Rectal smooth muscle tissue (tissue), 1 donor: ENCODE results near the gene MVB12B.
A peak's percentile ranks its signal among the peaks of the same experiment; 100 is the strongest.

Experiments
- H3K27ac ChIP-seq: one replicate; pipeline ENCODE4 v1.7.0; 2013; ENCODE audit warnings: low read depth, low read length, inconsistent platforms
- H3K27me3 ChIP-seq: one replicate; pipeline ENCODE4 v1.7.0; 2013; ENCODE audit warnings: low read length; ENCODE audit not compliant: control insufficient read depth, insufficient read depth
- H3K36me3 ChIP-seq: one replicate; pipeline ENCODE4 v1.7.0; 2013; ENCODE audit warnings: low read length; ENCODE audit not compliant: control insufficient read depth, insufficient read depth
- H3K4me1 ChIP-seq: one replicate; pipeline ENCODE4 v1.7.0; 2013; ENCODE audit warnings: low read length; ENCODE audit not compliant: control insufficient read depth, insufficient read depth
- H3K4me3 ChIP-seq: one replicate; pipeline ENCODE4 v1.7.0; 2013; ENCODE audit warnings: low read length
- H3K9ac ChIP-seq: one replicate; pipeline ENCODE4 v1.7.0; 2013; ENCODE audit warnings: low read length

The MVB12B gene

GRCh38 chr9:126327714-126328185 lies 1.1 kb downstream of the MVB12B start:
- Histone ChIP-seq H3K4me3 (peak overlapping the region; percentile 86), H3K36me3 (no peaks in the 10 kb centered on the region), H3K9ac (peak overlapping the region; percentile 68), H3K27me3 (no peaks in the 10 kb centered on the region), H3K4me1 (peaks cover 7% of the 10 kb centered on the region), H3K27ac (peak overlapping the region; percentile 21)

DNA sequence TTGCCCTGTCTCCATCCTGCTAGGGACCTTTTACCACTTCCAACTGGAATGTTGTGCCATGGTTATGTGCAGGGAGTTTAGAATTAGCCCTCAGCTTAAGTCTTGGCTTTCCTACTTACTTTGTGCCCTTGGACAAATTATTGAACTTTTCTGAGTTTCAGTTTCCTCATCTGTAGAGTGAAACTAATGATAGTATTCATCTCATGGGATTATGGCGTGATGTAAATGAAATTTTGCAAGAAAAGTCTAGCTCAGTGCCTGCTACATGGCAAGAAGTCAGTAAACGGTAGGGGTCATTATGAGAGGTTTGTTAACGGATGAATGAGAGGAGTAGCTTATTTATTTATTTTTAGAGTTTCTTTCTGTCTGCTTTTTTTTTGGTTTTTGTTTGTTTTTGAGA lies 1.8 kb downstream of the MVB12B start:
- no peaks in the 10 kb centered on the region for H3K27me3 ChIP-seq
- H3K9ac ChIP-seq: no peak overlapping the region
- H3K4me3 ChIP-seq: peak overlapping the region; percentile 86
- no peaks in the 10 kb centered on the region for H3K36me3 ChIP-seq
- H3K27ac ChIP-seq: no peak overlapping the region
- peaks cover 7% of the 10 kb centered on the region for H3K4me1 ChIP-seq

DNA sequence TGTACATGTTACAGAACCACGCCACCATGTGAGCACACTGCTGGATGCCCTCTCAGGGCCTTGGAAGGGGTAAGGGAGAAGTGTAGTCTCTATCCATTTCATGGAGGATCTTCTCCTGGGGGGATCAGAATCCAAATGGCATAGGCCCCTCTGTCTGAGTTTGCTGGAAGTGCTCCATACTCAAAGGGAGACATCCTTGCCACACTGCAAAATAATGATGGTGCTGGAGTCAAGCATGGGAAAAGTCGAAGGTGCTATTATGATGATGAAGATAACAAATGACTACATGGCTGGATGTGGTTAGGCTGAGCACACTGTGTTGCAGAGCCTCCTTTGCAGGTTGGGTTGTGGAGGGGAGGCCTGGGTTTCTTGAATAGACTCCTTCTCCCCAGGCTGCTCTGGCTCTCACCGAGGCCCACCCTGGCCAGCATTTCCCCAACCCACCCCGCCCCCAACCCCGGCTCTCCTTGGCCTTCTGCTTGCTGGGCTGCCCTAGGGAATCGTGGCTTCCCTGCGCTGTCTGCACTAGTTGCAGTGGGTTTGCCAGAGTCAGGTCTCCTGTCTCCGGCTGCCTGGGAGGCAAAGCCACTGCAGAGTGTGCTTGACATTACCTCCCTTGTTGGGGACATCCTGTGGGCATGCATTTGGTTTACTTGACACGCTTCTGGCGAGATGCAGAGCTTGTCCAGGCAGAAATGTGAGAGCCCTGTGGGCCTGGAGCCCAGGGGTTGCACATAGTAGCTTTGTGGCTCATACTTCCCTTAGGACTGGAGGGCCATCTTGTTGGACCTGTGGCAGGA lies 3.0 kb downstream of the MVB12B start:
- no peak overlapping the region for H3K27ac ChIP-seq
- no peak overlapping the region for H3K4me3 ChIP-seq
- no peak overlapping the region for H3K9ac ChIP-seq
- no peaks in the 10 kb centered on the region for H3K27me3 ChIP-seq
- peaks cover 13% of the 10 kb centered on the region for H3K4me1 ChIP-seq
- H3K36me3 ChIP-seq: no peaks in the 10 kb centered on the region

DNA sequence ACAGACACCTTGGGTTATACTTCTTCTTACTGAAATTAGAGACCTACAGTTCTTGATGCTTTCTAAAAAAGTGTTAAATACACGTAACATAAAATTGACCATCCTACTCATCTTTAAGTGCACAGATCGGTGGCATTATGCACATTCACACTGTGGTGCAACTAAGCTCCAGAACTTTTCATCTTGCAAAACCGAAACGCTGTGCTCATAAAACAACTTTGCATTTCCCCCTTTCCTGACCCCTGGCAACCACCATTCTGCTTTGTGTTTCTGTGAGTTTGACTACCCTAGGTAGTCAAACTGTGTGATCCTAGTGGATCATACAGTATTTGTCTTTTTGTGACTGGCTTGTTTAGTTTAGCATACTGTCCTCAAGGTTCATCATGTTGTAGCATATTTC lies 3.9 kb downstream of the MVB12B start:
- Histone ChIP-seq H3K4me1 (peaks cover 16% of the 10 kb centered on the region), H3K9ac (no peak overlapping the region), H3K36me3 (no peaks in the 10 kb centered on the region), H3K4me3 (no peak overlapping the region), H3K27me3 (no peaks in the 10 kb centered on the region), H3K27ac (no peak overlapping the region)

DNA sequence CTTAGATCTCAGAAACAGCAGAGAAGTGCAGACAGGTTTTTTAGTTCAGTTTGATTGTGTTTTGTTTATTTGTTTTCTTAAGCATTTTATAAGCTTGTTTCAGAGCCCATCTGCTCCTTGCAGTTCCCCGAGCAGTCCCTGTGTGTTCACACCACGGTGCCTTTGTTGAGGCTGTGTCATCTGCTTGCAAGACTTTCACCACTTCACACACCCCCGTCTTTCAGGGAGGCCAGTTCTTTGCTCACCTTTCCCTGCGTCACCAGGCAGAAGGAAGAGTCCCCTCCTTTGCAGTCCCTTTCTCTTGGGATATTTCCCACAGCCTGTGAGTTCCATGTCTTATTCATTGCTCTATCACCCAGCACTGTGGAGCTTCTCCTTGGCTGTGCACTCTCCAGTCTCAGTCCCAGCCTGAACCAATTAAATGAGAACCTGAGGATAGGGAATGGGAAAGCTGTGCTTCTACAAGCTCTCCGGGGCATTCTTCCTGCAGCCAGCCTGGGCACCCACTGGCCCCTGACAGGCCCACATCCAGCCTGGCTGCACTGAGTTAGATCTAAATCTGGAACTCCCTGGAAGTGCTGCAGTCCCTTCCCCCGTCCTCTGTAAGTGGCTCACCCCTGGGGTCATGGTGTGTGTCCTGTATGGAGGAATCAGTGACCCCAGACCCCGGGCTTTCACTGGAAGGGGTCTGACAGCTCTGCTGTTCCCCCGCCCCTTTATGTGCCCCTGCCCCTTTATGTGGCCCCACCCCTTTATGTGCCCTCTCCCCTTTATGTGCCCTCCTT lies 5.5 kb downstream of the MVB12B start:
- Histone ChIP-seq H3K27ac (no peak overlapping the region), H3K36me3 (no peaks in the 10 kb centered on the region), H3K4me3 (no peak overlapping the region), H3K9ac (no peak overlapping the region), H3K4me1 (peaks cover 16% of the 10 kb centered on the region), H3K27me3 (no peaks in the 10 kb centered on the region)

DNA sequence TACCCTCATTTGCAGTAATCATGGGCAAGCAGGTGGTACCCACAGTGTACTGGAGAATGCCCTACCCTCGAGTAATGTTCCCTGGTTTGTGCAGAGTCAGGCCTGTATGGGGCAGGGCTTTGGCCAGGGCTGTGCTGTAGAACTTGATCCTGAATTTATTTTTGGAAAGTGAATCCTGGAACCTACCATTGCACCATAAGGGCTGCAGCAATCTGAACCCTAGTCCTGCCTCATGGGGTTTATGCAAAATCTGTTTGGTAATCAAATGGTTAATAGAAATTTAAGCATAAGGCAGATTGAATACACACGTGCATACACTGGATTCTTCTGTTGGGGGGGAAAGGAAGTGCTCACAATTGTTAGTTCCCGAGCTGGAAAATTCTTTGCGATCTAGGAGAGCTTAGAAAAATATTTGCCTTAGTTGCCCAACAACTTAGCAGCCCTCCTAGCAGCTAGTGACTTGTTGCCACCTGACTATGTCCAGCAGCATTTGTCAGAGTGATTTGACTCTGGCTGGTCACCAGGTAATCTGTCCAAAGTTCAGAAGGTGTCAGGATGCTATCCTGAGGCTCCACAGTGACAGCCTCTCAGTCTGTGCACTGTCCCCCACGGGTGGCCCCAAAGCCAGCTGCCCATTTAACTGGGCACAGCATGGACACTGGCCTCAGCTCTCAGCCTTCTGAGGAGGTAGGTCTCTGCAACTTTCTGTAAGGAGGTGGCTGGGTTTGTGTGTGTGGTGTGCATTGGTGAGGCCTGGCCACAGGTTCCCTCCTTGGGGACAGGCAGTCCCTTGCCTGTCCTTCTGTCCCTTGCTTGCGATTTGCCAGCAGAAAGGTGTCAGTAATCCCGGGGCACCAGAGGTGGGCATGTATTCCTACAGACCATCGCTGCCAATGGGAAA lies 8.3 kb downstream of the MVB12B start:
- no peak overlapping the region for H3K9ac ChIP-seq
- peaks cover 9% of the 10 kb centered on the region for H3K4me1 ChIP-seq
- no peak overlapping the region for H3K4me3 ChIP-seq
- no peak overlapping the region for H3K27ac ChIP-seq
- H3K36me3 ChIP-seq: no peaks in the 10 kb centered on the region
- H3K27me3 ChIP-seq: no peaks in the 10 kb centered on the region

- H3K27ac ChIP-seq: no peak overlapping the region
- H3K4me1 ChIP-seq: peaks cover 13% of the 10 kb centered on the region
- H3K4me3 ChIP-seq: no peak overlapping the region
- peaks cover 4% of the 10 kb centered on the region for H3K36me3 ChIP-seq
- H3K9ac ChIP-seq: no peak overlapping the region
- H3K27me3 ChIP-seq: no peaks in the 10 kb centered on the region
Observed at GRCh38 chr9:126335837-126336735, 9.5 kb downstream of the MVB12B start.

GRCh38 chr9:126336736-126337325 lies 10.2 kb downstream of the MVB12B start:
- Histone ChIP-seq H3K4me3 (no peak overlapping the region), H3K4me1 (peaks cover 18% of the 10 kb centered on the region), H3K27ac (no peak overlapping the region), H3K36me3 (peaks cover 8% of the 10 kb centered on the region), H3K9ac (no peak overlapping the region), H3K27me3 (no peaks in the 10 kb centered on the region)

- no peak overlapping the region for H3K9ac ChIP-seq
- peaks cover 8% of the 10 kb centered on the region for H3K36me3 ChIP-seq
- H3K27ac ChIP-seq: no peak overlapping the region
- H3K27me3 ChIP-seq: no peaks in the 10 kb centered on the region
- peaks cover 18% of the 10 kb centered on the region for H3K4me1 ChIP-seq
- no peak overlapping the region for H3K4me3 ChIP-seq
Observed at GRCh38 chr9:126337729-126338372, 11.2 kb downstream of the MVB12B start.

DNA sequence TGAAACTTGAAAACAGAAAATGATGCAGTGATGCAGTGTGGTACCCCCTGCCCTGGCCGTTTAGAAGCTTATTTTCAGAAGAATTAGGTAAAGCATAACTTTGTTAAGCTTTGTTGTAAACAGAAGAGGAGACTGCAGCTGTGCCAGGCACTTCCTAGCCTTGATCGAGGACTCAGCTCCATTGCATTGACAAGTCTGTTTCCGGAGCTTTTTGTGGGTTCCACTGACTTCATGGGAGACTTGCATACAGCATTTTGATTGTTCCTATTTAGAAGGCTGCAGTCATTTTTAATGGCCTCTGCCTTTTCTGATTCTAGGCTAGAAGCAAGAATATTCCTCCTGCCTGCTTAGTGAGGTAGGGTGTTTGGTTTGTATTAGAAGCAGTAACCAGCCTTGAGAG lies 12.3 kb downstream of the MVB12B start:
- Histone ChIP-seq H3K9ac (no peak overlapping the region), H3K4me1 (peaks cover 18% of the 10 kb centered on the region), H3K4me3 (no peak overlapping the region), H3K27me3 (no peaks in the 10 kb centered on the region), H3K27ac (no peak overlapping the region), H3K36me3 (peaks cover 8% of the 10 kb centered on the region)

DNA sequence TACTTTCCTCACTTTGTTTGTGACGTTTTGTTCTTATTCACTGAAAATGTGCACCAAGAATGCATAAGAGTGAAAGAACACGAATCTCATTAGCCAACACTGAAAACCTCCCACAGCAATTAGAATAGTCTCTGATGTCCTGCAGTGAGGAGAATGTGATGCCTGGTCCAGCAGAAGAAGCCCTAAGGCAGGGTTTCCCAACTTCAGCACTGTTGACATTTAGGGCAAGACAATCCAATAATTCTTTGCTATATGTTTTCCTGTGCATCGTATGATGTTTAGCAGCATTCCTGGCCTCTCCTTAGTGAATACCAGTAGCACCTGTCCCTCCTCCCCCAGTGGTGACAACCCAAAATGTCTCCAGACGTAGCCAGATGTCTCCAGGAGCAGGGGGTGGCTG lies 14.8 kb downstream of the MVB12B start:
- peaks cover 14% of the 10 kb centered on the region for H3K36me3 ChIP-seq
- H3K4me1 ChIP-seq: peaks cover 9% of the 10 kb centered on the region
- no peak overlapping the region for H3K9ac ChIP-seq
- no peaks in the 10 kb centered on the region for H3K27me3 ChIP-seq
- no peak overlapping the region for H3K27ac ChIP-seq
- no peak overlapping the region for H3K4me3 ChIP-seq
